SIG-M5 (cell line): ENCODE measurements around the gene TIMP2.

Source experiments
- DNase-seq: peaks from one replicate; lab custom pipeline; 2025; lab: John Stamatoyannopoulos, UW

Gene TIMP2

DNA sequence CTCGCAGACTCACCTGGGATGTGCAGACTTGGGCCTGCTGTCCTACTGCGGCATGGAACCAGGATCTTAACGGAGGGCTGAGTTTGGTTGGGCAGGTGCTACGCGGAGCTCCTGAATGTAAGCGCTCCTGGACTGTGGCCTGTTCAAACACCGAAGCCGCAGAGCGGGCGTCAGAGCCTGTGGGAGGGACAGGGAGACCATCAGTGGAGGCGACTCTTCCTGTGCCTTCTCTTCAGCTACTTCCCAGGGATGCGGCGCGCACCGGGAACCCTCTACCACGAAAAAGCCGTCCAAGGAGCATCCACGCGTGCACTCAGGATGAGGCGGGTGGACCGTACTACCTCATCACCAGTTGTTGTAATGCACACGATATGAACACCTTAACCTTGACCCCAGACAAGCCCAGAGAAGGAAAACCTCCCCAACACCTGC lies 86.6 kb downstream of the TIMP2 start:
- DNase-seq: no peak

DNA sequence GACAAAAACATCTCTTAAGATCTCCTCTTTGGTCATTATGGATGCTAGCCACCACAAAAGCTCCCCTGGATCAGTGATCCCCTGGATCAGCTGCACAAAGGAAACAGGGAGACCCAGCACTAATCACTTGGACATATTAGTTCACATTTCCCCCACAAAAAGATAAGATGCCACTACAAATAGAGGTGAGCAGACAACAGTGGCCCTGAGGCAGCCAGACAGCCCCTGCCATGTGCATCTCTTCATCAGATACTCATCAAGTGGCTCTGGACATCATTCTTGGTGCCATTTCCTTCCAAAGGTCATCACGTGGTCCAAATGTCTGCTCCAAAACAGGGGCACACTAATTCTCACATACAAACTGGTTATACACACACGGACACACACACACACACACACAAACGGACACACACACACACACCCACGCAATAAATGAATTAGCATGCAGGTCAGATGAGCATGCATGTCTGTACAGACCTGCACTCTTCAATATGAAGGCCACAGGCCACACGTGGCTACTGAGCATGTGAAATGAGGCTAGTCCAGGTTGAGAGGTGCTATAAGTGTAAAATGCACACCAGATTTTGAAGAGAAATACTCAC lies 88.7 kb downstream of the TIMP2 start:
- no peak for DNase-seq

DNA sequence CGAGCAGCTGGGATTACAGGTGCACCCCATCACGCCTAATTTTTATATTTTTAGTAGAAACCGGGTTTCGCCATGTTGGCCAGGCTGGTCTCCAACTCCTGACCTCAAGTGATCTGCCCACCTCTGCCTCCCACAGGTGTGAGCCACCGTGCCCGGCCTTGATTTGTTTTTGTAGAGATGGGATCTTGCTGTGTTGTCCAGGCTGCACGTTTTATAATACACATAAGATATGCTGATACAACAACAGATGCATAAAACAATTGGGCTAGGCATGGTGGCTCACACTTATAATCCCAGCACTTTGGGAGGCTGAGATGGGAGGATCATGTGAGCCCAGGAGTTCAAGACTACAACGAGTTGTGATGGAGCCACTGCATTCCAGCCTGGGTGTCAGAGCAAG lies 90.6 kb downstream of the TIMP2 start:
- no peak for DNase-seq

DNA sequence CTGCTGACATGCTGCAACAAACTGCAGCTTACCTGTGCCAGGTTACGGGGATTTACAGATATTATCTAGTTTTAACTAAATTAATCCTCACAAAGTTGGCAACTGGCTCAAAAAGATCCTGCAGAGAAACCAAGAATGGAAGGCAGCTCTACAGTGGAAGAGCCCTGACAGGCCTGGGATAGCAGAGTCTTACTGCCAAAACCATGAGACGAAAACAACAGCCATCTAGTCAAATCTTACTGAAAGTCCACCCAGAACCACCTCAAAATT lies 92.7 kb downstream of the TIMP2 start:
- no peak for DNase-seq

DNA sequence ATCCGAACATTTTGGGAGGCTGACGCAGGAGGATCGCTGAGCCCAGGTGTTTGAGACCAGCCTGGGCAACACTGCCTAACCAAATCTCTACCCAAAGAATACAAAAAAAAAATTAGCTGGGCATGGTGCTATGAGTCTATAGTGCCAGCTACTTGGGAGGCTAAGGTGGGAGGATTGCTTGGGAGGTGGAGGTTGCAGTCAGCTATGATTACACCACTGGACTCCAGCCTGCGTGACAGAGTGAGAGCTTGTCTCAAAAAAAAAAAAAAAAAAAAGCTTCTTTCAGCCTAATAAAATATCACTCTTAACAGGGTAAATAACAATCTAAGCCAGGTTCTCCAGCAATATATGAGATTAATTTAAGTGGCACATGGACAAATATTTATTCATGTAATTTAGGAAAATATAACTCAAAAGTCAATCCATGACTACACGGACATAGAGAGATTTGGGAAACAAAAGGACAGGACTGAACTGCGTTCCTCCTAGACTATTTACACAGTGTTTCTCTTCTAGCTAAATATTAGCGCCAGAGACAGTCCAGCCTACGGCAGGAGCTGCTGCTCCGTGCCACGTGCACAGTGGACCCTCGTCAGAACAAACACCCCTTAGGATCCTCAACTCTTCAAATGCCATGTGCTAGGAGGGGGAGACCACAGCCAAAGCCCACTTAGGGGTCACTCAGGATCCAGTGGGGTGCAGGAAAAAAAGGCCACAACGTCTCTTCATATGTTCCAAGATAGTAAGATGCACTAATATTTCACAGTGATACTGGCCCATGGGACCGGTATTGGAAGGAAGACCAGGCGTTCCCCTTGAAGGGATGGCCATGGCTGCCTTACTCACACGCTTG lies 93.3 kb downstream of the TIMP2 start:
- DNase-seq: no peak

DNA sequence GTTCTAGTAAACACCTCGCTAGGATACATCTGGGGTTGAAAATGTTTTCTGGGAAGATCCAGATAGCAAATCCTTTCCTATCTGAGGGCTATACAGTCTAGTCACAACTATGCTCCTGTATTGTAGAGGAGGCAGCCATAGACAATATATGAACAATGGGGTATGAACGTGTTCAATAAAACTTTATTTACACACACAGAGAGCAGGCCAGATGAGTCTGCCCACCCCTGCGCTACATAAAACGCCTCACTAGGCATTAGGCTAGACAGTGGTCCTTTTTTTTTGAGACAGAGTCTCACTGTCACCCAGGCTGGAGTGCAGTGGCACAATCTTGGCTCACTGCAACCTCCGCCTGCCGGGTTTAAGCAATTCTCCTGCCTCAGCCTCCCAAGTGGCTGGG lies 95.7 kb downstream of the TIMP2 start:
- no peak for DNase-seq

DNA sequence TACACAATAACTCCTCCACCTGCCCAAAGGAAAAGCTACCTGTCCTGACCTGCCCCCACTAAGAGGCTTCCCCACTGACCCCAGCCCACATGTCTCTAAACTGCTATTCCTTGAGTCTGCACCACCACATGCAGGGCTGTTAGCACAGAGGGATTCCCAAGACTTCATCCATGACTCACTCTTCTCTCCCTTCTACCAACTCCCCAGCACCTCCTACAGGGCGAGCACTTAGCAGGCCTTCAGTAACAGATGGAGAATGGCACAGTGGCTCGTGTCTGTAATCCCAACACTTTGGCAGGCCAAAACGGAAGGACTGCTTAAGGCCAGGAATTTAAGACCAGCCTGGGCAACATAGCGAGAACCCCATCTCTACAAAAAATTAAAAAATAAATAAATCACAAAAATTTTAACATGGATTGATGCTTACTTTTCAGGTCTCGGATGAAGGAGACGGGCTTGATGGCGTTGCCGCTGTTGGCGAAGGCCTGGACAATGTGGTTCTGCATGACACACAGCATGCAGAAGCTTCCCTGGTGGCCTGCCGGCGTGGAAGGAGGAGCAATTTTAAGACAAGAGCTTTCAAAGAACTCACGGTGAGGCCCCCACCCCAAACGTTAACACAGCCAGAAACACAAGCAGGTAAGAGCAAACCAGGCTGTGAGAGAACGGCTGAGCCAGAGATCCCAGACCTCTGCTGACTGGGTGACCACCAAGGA lies 96.6 kb downstream of the TIMP2 start:
- DNase-seq: no peak

DNA sequence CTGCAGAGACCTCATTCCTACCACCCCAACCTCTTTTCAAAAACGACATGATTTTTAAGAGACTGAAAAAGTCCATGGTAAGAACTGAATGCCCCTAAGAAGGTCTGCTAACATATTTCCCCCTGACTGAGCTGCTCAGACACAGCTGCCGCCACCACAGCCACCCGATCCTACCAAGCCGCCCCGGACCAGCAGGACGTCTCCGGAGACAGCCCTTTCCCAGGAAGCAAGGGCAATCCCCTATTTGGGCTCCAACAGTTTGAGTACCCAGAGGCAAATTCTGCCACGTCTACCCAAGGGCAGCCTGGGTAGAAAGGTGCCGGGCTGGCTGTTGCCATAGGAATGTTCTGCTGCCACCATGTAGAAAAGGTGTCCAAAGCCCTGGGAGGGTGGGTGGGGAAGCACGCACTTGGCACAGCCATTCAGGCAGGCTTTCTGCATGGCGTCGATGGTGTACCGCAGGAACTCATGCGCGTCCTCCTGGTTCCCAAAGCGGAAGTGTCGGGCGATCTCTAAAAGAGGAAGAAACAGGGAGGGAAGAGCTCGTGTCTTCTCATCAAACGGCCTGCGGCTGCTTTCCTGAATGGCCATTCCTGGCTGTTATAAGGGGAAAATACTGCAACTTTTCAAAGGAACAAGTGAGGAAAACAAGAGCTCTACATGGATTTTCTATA lies 98.2 kb downstream of the TIMP2 start:
- no peak for DNase-seq

DNA sequence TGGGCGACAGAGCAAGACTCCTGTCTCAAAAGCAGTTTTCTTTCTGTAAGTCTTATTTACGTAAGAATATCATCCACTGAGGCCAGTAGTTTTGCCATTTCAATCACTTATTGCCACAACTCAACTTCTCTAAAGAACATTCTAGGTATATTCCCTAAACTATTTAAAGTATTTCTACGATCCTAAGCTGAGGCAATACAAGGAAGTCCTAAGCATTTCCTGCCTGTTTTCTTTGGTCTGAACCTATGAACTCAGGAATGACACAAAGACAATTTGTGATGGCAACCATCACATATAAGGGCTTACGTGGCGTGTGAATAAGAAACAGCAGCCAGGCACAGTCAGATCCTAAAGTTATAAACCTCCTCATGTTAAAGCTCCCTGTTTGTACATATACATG lies 98.8 kb downstream of the TIMP2 start:
- DNase-seq: no peak

DNA sequence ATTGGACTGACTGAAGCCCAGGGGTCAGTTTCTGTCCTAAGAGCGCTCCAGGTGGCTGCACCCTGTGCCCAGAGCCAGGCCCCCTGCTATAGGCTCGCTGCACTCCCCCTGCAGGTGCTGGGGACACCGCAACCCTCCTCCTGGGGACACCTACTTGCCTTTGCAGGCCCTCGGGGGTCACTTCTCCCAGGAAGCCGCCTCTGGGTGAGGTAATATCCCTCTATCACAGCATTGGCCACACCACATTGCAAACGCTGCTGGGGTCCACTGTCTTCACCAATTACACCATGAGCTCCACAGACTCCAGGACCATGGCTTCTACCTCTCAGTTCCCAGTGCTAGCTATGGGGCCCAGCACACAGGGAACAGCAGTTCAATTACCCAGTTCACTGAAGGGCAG lies 99.5 kb downstream of the TIMP2 start:
- DNase-seq: no peak

DNA sequence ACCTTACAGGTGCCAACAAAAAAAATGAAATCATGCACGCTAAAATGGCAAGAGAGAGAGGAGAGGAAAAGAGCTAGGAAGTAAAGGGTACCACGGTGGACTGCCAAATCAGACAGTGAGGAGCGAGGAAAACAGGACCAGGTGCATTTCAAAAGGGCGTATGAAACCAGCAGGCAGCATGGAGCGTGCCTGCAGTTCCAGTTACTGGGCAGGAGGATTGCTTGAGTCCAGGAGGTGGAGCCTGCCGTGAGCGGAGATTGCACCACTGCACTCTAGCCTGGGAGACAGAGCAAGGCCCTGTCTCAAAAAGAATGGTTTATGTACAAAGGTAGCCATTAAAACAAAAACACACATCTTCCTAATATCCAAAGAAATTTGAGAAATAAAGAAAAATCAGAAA lies 100.9 kb downstream of the TIMP2 start:
- no peak for DNase-seq

DNA sequence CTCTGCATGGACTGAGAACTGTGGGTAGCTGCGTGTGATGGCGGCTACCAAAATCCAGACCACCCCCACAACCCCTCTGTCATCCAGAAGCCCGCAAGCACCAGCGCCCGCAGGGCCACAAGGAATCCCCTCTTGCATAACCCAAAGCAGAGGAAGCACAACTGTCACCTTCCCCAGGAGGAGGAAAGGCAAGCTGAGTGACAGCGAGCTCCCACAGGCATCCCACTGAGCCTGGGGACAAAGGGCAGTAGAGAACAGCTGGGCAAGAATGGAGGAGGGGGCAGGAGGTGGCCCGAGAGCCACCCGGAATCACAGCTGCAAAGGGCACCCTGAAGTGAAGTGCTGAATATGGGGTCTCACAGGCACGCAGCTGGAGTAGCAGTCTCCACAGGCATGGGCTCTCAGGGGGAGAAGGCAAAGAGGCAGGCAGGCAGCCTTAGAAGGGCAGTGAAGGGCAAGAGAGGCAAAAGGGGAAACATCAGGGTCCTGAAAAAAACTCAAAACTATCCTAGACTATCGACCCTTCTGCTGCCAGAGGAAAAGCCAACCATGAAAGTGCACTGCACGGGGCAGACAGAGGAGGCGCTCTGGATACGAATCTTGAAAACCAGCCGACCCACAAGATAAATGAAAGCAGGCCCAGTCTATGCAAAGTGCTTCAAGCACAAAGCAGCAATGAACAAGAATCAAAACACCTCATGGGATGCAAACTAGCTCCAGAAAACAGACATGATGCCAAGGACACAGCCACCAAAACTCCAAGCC lies 101.7 kb downstream of the TIMP2 start:
- DNase-seq: no peak

DNA sequence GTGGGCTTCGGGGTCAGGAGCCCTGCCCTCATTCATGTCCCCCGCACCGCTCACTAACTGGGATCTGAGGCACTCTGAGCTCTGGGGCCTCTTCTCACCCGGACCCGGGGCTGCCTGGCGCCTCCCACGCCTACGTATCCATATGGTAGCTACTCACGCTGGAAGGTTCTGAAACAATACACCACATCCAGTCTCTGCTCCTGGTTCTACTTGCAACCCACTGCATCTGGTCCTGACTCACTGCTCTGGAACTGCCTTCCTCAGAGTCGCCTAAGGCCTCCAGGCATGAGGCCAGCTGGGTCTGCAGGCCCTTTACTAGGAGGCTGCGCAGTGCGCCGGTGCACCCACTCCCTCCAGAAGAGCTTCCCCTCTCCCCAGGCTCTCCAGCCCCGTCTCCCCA lies 102.6 kb downstream of the TIMP2 start:
- no peak for DNase-seq

DNA sequence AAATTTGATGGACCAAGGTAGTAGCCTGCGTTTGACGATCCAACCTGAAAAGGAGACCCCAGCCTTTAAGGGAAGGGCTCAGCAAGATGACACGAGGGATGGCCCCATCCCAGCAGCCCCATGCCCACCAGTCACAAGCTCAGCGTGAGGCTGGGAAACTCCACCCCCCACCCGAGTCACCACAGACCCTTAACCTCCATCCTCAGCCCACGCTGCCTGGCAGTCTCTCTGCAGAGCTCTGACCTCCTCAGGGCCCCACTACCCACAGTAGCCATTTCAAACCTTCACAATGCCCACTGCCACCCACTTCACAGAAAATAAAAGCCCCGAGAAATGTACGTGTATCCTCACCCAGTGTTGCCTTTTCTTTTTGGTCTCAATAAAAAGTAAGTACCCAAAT lies 103.2 kb downstream of the TIMP2 start:
- DNase-seq: no peak

DNA sequence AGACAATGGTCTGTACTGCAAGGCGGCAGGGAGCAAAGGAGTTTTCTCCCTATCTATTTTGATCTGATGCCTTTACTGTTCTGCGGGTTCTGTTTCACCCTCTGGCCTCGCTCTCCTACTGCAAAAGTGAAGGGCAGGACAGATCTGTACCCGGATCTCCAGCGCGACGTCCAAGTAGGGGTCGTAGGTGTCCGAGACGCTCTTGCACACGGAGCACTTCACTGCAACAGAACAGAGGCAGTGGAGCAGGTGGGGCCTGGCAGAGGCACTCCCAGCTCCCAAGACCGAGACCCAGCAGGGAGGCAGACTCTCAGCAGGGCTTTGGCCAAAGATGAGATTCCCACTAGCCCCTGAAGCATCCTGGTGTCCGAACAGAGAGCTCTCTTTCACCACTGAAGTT lies 104.3 kb downstream of the TIMP2 start:
- DNase-seq: no peak

DNA sequence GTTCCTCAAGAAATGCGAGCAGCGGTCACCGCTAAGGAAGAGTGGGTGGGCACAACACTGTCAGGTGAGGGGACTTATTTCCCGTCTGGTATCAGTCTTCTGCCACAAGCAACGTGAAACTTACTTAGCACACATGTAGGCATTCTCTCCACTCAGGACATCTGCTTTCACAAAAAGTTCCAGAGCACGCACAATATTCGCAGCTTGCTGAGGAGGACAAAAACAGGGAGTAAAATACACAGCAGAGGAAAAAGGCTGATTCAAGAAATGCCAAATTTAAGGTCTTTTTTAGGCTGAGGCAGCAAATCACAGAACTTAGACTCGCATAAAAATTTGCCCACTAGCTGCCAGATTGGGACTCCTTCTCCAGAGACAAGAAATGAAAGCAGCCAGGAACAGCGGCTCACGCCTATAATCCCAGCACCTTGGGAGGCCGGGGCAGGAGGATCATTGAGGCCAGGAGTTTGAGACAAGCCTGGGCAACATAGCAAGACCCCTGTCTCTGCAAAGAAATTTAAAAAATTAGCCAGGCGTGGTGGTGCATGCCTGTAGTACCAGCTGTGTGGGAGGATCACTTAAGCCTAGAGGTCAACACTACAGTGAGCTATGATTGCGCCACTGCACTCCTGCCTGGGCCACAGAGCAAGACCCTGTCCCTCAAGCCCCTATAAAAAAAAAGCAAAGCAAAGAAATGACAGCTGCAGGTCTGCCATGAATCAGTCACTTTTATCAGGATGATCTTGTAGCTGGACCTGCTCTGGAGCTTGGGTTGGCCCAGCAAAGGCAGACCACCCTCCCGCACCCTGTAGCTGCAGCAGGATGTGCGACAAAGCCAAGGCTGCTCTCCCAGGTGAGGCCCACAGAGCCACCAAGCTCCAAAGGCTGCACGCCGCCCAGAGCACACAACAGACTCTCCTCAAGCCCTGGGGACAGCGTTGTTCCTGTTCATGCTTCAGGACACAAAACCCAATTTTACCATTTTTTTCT lies 105.1 kb downstream of the TIMP2 start:
- no peak for DNase-seq

DNA sequence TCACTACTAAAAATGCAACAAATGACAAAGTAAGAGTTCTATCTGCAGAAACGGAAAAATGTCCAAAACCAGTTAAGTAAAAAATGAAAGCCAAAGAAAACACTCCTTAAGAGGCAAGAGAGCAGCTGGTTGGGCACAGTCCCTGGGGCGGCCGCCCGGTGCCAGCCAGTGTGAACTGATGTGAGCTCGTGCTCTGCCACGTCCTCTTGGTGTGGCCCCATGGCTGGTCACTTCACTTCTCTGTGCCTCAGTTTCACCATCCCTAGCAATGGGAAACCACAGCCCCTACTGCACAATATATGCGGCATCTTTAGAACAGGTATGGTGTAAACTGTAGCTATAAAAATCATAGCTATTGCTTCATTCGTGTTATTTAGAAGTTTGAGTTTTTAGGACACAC lies 105.8 kb downstream of the TIMP2 start:
- no peak for DNase-seq

DNA sequence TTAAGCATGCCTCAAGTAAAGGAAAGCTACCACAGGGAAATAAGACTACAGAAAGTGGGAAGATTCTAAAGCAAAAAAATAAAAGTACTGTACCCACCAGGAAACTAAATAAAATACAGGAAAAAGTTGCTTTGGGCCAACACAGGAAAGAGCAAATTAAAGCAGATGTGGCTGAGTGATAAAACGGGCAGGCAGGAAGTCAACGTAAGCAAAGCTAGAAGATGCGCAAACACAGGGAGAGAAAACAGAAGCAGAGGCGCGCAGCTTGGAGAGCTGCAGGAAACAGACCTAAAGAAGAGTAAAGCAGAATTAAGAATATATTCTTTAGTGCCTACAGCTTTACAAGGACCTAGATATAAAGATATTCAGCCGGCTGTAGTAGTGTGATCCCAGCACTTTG lies 106.3 kb downstream of the TIMP2 start:
- DNase-seq: no peak

DNA sequence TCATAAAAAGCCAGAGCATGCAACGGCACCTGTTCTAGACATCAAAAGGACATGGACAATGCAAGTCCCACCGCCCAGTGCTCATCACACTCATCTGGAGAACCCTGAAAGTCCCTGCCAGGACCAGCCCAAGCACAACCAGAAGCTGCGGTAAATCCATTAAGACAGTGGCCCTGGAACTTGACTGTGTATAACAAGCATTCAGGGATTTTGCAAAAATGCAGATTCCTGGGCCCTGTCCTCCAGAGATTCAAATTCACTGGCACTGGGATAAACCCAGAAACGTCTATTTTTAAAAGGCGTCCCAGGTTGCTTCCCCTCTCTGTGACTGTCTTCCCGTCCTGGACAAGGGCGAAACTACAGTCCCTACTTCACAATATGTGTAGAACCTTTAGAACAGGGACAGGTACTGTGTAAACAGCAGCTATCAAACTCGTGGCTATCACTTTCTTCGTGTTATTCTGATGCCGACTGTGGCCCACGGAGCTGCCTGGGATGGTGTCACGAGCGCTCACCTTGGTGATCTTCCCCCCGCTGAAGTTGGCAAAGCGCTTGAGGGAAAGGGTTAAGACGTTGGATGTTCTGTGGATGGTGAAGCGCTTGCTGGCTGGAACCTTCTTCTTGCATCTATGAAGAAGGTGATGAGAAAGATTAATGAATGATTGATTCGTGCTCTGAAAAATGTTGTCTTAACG lies 106.9 kb downstream of the TIMP2 start:
- no peak for DNase-seq

DNA sequence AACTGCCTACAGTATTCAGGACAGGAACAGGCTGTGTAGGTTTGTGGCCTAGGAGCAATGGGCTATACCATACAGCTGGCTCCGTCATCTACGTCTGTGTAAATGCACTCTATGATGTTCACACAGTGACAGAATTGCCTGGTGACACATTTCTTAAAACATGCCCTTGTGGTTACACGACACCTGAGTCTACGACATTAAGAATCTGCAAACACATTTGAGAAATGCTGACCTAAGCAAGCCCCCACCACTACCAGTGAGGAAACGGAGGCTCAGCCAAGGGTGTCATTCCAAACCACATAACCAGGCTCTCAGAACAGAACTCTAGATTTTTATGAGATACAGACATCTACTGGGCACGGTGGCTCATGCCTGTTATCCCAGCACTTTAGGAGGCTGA lies 108.1 kb downstream of the TIMP2 start:
- DNase-seq: no peak
